OCI-LY3 (cell line): ENCODE data around the gene LMBRD2.

Experiments
- CTCF ChIP-seq: fragments of 200-600, 300-600 bp; sonication (generic); IDR thresholded peaks from 2 replicates; pipeline ENCODE4 v1.5.1; 2014; ENCODE audit warnings: antibody characterized with exemption, low read length, low read depth
- EZH2phosphoT487 ChIP-seq: fragments of 200-600 bp; shearing (Covaris generic); IDR thresholded peaks from 2 replicates; pipeline ENCODE4 v1.6.1; 2018; ENCODE audit warnings: antibody characterized with exemption, mixed run types, low read depth

- TF ChIP-seq CTCF (no peak), EZH2phosphoT487 (no peak)
Observed at GRCh38 chr5:36151434-36152323, at the start of gene LMBRD2, which contains the start of gene SKP2.
